ENCODE measurements around the gene ZFYVE28. TPM values are rescaled to one million over a fixed set of nuclear protein-coding genes. Genes with fewer than 3 reads are reported as not detected.

The ZFYVE28 gene
- total RNA-seq, 6 experiments from 2014 or later: 2.5 to 9.6 (median 4.8) TPM

DNA sequence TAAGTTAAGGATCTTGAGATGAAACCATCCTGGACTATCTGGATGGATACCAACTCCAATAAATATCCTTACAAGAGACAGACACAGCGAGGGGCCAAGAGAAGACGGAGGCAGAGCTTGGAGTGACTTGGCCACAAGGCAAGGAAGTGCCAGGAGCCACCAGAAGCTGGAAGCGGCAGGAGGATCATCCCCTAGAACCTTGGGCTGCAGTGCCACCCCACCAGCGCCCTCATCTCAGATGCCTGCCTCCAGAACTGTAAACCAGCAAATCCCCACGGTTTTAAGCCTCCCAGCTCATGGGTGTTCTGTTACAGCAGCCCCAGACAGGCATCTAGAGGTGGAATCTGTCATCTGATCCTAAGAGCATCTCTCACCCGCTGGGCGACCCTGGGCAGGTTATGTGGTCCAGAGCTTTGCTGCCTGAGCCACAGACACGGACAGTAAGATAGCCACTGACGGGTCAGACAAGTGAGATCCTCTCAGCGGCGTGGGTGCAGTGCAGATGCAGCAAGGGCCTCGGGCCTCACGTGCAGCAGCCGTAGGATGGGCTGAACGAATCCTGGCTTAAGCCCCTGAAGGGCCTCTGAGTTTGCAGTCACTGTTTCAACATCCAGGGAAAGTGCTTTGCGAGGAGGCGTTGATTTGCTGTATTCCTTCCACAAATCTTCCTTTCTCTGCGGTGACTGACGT is 131.4 kb downstream of the ZFYVE28 start:
- Histone ChIP-seq H3K27me3 (no peaks in the 10 kb centered on the region), H3K4me3 (no peak overlapping the region), H3K9me3 (no peaks in the 10 kb centered on the region), H3K4me1 (no peaks in the 10 kb centered on the region), H3K36me3 (no peaks in the 10 kb centered on the region), H3K27ac (no peak overlapping the region)
- intact Hi-C loops (cut with DNase I): no loop called here
- ATAC-seq: no peak
- peak in 1 of 3 donors; percentile 21 for DNase-seq
- TF ChIP-seq, protein P1, sequence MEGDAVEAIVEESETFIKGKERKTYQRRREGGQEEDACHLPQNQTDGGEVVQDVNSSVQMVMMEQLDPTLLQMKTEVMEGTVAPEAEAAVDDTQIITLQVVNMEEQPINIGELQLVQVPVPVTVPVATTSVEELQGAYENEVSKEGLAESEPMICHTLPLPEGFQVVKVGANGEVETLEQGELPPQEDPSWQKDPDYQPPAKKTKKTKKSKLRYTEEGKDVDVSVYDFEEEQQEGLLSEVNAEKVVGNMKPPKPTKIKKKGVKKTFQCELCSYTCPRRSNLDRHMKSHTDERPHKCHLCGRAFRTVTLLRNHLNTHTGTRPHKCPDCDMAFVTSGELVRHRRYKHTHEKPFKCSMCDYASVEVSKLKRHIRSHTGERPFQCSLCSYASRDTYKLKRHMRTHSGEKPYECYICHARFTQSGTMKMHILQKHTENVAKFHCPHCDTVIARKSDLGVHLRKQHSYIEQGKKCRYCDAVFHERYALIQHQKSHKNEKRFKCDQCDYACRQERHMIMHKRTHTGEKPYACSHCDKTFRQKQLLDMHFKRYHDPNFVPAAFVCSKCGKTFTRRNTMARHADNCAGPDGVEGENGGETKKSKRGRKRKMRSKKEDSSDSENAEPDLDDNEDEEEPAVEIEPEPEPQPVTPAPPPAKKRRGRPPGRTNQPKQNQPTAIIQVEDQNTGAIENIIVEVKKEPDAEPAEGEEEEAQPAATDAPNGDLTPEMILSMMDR (IDR thresholded peaks at IDR 0.05): no peak
- TF ChIP-seq POLR2A (IDR thresholded peaks at IDR 0.05): no peak
- WGBS (ENCODE audit: insufficient coverage, low coverage, low lambda C conversion rate, missing lambda C conversion rate): 100% methylated on average over 2 of the region's 19 CpGs

DNA sequence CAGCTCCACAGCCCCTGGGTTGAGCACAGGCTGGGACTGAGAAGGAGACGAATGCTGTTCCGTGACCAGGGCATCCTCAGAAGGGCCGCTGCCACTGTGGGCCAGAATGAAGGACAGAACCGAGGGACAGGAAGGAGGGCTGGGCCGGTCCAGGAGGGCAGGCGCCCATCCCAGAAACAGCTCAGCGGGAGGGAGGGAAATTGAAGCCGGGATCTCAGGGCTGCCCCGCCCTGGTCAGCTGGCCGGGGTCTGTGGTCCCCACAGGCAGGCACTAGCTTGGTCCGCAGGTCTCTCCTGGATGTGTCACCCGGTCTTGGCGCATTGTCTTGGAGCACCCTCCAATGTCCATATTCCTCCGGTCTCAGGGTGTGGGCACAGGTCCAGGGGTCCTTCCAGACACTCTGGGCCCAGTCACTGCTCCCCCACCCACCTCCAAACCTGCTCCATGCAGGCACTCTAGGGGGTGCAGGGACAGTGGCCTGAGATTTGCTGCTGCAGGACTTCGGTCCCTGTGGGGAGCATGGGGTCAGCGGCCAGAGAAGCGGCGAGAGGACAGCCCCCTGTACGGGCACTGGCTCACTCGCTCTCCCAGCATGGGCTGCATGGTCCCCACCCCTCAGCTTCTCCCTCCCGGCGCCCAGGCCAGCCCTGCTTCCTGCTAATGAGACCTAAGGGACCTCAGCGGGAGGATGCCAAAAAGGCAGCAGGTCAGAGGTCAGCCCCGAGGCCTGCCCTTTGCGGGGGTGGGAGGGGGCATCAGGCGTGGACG is 132.6 kb downstream of the ZFYVE28 start:
- no peaks in the 10 kb centered on the region for H3K9me3 ChIP-seq
- H3K27ac ChIP-seq: no peak overlapping the region
- DNase-seq (peak; percentile 16 to 44 (median 41)), ATAC-seq (no peak)
- intact Hi-C loops (cut with DNase I): no loop called here
- no peak overlapping the region for H3K4me3 ChIP-seq
- 62% methylated on average over 6 of the region's 27 CpGs for WGBS (ENCODE audit: insufficient coverage, low coverage, low lambda C conversion rate, missing lambda C conversion rate)
- H3K4me1 ChIP-seq: no peaks in the 10 kb centered on the region
- no peaks in the 10 kb centered on the region for H3K27me3 ChIP-seq
- no peaks in the 10 kb centered on the region for H3K36me3 ChIP-seq
- TF ChIP-seq, protein P1 (IDR thresholded peaks at IDR 0.05): no peak
- TF ChIP-seq POLR2A (IDR thresholded peaks at IDR 0.05): no peak

DNA sequence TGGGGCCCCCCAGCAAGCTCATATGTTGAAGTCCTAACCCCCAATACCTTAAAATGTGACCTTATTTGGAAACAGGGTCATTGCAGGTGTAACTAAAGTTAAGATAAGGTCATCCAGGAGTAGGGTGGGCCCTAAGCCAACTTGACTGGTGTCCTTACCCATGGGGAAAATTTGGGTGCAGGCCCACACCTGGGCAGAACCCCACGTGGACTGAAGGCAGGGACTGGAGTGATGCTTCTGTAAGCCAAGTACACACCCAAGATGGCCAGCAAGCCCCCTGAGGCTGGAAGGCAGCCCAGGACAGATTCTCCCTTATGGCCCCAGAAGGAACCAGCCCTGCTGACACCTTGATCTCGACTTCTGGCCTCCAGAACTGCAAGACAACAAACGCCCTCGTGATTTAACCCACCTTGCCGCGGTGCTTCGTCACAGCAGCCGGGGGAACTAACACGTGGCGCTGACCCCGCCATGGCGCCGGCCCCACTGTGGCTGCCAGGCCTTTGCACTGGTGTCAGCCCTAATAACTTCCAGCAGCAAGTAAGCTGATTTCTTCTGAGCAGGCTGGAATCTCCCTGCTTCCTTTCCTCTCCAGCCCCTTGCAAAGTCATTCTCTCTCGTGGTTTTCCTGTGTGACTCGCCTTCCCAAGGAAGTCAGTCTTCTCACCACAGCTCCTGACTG is 133.4 kb downstream of the ZFYVE28 start:
- Histone ChIP-seq H3K9me3 (no peaks in the 10 kb centered on the region), H3K36me3 (no peaks in the 10 kb centered on the region), H3K4me3 (no peak overlapping the region), H3K27me3 (no peaks in the 10 kb centered on the region), H3K4me1 (no peaks in the 10 kb centered on the region), H3K27ac (no peak overlapping the region)
- DNase-seq: peak; percentile 7 to 27 (median 21)
- TF ChIP-seq, protein P1 (IDR thresholded peaks at IDR 0.05): no peak
- TF ChIP-seq POLR2A (IDR thresholded peaks at IDR 0.05): no peak
- intact Hi-C loops (cut with DNase I): no loop called here
- ATAC-seq: no peak
- WGBS (ENCODE audit: insufficient coverage, low coverage, low lambda C conversion rate, missing lambda C conversion rate): 63% methylated on average over 2 of the region's 15 CpGs

DNA sequence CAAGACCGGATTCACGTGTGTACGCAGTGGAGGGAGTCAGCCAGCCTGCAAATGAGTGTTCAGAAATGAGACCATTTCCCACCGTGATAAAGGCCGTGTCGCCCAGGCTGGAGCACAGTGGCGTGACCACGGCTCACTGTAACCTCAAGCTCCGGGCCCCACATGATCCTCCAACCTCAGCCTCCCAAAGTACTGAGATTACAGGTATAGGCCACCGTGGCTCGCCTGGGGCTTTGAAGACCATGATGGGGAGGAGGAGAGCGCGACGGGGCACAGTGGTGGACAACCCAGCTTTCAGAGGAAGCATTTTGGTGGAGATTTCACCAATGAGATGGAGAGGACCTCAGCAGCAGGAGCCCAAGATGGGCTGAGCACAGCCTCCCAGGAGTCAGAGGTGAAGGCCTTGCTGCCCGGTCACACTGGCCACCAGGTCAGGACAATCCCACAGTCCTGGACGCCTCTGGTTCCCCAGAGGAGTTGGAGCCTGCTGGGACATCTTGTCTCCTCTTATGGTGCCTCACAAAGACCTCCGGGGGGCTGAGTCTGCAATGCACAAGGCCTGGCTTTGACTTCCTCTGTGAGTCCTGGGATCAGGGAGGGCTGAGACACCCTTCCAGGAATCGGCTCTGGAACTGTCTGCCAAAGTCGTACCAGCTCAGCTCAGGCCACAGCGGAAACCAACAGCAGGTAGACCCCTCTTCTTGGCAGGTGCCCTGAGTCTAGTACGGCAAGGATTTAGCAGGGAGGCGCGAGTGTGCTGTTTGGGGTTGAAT is 134.1 kb downstream of the ZFYVE28 start:
- peak; percentile 3 to 39 (median 29) for DNase-seq
- no peaks in the 10 kb centered on the region for H3K4me1 ChIP-seq

More for the DNA sequence above, 134.1 kb downstream of the ZFYVE28 start:
- 100% methylated on average over 6 of the region's 23 CpGs for WGBS (ENCODE audit: insufficient coverage, low coverage, low lambda C conversion rate, missing lambda C conversion rate)
- intact Hi-C loops (cut with DNase I): no loop called here
- H3K27me3 ChIP-seq: no peaks in the 10 kb centered on the region
- H3K9me3 ChIP-seq: no peaks in the 10 kb centered on the region
- TF ChIP-seq POLR2A (IDR thresholded peaks at IDR 0.05): no peak
- TF ChIP-seq, protein P1 (IDR thresholded peaks at IDR 0.05): no peak
- no peak overlapping the region for H3K4me3 ChIP-seq
- H3K27ac ChIP-seq: no peak overlapping the region
- ATAC-seq: no peak
- H3K36me3 ChIP-seq: no peaks in the 10 kb centered on the region
